Vein endothelial cell (primary cell): ENCODE measurements around the gene CLPTM1L. TPM values are rescaled to one million over a fixed set of nuclear protein-coding genes. Genes with fewer than 3 reads are reported as not detected.

ENCODE experiments used
- small RNA-seq: library from RNA; depleted of rRNA; stranded (forward); fragments of <200 nt; gene quantifications from one replicate; pipeline ENCODE3, GENCODE V24; 2012
- total RNA-seq: library from RNA; depleted of rRNA; stranded (reverse); fragments of >200 nt; gene quantifications from 2 replicates; pipeline ENCODE4 v1.2.3, GENCODE V29; 2012

CLPTM1L gene, protein sequence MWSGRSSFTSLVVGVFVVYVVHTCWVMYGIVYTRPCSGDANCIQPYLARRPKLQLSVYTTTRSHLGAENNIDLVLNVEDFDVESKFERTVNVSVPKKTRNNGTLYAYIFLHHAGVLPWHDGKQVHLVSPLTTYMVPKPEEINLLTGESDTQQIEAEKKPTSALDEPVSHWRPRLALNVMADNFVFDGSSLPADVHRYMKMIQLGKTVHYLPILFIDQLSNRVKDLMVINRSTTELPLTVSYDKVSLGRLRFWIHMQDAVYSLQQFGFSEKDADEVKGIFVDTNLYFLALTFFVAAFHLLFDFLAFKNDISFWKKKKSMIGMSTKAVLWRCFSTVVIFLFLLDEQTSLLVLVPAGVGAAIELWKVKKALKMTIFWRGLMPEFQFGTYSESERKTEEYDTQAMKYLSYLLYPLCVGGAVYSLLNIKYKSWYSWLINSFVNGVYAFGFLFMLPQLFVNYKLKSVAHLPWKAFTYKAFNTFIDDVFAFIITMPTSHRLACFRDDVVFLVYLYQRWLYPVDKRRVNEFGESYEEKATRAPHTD
- 181 and 212 TPM in 2 replicates for total RNA-seq

DNA sequence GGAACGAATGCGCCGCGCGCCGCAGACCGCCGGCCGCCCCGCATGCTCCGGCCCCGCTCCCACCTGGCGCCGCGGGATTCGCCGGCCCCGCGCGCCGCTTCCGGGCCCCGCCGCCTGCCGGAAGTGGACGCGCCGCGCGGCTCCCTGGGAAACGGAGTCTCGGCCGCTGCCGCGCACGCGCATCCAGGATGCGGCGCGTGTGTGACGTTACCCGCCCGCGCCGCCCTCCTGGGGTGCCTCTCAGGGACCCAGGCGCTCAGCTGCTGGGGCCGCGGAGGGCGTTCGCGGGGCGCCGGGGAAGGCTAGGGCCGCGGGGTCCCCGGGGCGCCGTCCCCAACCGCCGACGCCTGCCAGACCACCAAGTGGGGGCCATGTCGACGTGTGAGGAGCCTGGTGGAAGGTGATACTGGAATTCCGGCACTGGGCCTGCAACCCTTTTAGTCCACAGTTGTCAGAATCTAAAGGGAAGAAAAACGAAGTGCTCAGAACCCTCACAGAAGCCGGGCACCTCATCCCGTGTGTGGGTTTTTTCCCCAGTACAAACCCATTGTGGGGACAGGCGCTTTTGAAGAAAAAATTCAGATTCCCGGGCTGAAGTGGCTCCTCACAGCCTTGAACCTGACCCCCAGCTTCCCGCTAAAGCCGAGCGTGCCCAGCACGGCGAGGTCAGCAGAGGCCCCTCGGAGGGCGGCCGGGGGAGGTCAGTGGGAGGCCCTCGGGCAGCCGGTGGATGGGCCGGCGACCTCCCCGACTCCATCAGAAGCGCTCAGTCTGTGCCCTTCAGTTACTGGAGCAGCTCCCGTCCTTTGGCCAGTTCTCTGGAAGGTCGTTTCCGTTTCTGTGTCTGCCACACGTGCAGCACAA lies at the start of gene CLPTM1L:
Gene CLPTM1L, minus strand, starts transcription at position 125 of the 864 bp plus-strand sequence. CDS start 258 bp downstream, outside the sequence.

DNA sequence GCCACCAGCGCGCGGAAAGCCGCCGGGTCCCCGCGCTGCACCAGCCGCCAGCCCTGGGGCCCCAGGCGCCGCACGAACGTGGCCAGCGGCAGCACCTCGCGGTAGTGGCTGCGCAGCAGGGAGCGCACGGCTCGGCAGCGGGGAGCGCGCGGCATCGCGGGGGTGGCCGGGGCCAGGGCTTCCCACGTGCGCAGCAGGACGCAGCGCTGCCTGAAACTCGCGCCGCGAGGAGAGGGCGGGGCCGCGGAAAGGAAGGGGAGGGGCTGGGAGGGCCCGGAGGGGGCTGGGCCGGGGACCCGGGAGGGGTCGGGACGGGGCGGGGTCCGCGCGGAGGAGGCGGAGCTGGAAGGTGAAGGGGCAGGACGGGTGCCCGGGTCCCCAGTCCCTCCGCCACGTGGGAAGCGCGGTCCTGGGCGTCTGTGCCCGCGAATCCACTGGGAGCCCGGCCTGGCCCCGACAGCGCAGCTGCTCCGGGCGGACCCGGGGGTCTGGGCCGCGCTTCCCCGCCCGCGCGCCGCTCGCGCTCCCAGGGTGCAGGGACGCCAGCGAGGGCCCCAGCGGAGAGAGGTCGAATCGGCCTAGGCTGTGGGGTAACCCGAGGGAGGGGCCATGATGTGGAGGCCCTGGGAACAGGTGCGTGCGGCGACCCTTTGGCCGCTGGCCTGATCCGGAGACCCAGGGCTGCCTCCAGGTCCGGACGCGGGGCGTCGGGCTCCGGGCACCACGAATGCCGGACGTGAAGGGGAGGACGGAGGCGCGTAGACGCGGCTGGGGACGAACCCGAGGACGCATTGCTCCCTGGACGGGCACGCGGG lies 49.9 kb downstream of the CLPTM1L start, which contains the start of gene TERT:
Gene TERT, minus strand, starts transcription at position 234 of the 815 bp plus-strand sequence. Its CDS starts 79 bp downstream, at position 155.

Small RNA genes lying within 50 kb of the gene (small RNA-seq; reads per million reads assigned to genes)
- 0.11 reads per million for gene MIR4457

Other genes with a start within 250 kb of the CLPTM1L start
- 22.0 and 30.1 TPM in 2 replicates for gene SLC12A7, start 233.0 kb downstream of the CLPTM1L start, total RNA-seq
- gene SLC6A19, start 143.5 kb downstream of the CLPTM1L start, total RNA-seq: not detected in 2 replicates
- gene SLC6A18, start 119.7 kb downstream of the CLPTM1L start, total RNA-seq: not detected in 2 replicates
- not detected in 2 replicates for gene TERT, start 50.0 kb downstream of the CLPTM1L start, total RNA-seq
- gene SLC6A3, start 100.3 kb upstream of the CLPTM1L start, total RNA-seq: not detected in 2 replicates
- 41.5 and 44.0 TPM in 2 replicates for gene LPCAT1, start 178.9 kb upstream of the CLPTM1L start, total RNA-seq